HG03439 (cell line): ENCODE measurements around the gene PPP1R12C.
A peak's percentile ranks its signal among the peaks of the same experiment; 100 is the strongest.

Source experiments
- ATAC-seq: cut with Tn5 transposase; IDR thresholded peaks from one replicate; pipeline ENCODE4 v1.9.1; 2021; ENCODE audit warnings: mild to moderate bottlenecking, moderate library complexity; ENCODE audit not compliant: unreplicated experiment

The PPP1R12C gene

DNA sequence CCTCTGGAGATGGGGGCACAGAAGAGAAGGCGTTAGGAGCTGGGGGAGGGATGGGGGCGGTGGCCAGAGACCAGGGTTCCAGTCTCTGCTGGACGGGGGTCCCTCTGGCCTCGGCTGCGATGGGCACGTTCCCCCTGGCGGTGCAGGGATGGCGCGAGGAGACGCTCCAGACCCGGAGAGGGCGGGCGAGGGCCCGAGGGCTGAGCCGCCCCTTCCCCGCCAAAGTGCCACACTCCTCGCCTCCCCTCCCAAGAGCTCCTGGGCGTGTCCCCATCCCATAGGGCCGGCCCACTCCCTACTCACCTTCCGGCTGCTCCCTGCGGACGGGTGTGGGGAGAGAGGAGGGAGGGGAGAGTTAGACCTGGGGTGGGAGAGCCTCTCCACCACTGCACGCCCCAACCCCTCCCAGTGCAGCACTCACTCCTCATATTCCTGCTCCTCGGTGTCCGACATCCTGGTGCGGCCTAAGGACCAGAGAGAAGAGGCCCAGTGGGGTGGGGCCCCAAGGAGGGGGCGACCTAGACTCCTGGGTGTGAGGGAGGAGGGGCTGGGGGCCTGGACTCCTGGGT, 29.4 kb upstream of the PPP1R12C start:
- no peak for ATAC-seq

DNA sequence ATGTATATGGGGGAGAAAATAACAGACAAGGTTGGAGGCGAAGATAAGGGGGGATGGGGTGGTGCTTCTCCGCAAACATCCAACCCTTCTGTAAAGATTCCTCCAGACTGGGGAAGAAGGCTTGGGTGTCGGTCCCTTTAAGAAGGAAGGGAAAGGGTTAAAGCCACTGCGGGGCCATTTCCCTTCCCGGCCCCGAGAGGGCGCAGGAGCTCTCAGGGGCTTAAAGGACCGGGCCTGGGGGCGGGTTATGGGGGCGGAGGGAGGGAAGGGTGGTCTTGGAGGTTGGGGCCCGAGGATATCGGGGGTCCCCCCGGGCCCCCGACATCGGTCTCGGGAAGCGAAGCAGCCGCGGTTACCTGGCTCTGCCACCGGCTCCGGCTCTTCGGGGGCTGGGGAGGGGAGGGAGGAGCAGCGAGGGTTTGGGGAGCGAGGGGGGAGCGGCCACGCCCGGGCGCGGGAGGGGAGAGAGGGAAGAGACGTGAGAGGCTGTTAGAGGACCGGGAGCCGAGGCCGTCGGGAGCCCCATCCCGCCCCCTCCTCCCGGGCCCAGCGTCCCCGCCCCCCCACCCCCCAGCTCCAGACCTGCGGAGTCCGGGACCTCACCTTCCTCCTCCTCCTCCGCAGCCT, 28.8 kb upstream of the PPP1R12C start:
- no peak for ATAC-seq

DNA sequence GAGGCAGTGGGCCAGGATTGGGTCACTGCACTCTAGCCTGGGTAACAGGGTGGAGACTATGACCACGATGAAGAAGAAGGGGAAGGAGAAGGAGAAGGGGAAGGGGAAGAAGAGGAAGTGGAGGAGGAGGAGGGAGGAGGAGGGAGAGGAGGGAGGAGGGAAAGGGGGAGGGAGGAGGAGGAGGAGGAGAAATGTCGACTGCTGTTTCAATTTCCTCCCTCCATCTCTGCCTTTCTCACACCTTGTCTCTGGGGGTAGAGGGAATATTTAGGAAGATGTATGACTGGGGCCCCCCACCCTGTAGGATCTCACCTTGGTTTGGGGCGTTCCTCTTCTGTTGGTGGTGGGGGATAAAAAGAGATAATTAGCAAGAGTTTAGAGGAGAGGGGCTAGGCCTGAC, 27.8 kb upstream of the PPP1R12C start:
- no peak for ATAC-seq

DNA sequence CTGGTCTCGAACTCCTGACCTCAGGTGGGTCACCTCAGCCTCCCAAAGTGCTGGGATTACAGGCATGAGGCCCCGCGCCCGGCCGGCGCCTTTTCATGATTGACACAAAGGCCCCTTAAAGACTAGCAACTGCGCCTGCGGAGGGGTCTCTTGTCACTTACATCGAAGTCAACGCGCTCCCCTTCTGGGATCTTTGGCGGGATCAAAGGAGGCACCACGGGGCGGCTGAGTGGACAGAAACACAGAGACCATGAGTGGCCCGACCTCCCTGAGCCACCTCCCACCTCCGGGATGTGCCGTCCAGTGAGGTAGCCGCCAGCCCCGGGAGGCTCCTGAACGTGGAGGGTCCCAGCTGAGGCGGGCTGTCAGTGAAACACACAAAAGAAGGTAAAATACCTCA, 24.3 kb upstream of the PPP1R12C start:
- no peak for ATAC-seq

DNA sequence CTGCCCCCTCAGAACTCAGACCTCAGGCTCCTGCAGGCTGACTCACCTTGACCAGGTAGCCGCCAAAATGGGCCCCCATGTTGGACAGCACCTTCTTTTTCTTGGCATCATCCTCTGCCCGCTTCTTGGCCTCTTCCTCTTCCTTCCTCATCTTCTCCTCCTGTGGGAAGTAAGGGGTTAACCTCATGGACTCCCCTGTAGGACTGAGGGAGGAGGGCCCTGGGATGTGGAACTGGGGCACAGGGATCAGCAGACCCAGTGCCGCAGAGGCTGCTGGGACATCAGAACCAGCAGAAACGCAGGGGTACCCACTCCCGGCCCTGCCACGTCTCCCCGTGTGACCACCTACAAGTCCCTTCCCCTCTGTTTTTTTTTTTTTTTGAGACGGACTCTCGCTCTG, 20.5 kb upstream of the PPP1R12C start:
- no peak for ATAC-seq

DNA sequence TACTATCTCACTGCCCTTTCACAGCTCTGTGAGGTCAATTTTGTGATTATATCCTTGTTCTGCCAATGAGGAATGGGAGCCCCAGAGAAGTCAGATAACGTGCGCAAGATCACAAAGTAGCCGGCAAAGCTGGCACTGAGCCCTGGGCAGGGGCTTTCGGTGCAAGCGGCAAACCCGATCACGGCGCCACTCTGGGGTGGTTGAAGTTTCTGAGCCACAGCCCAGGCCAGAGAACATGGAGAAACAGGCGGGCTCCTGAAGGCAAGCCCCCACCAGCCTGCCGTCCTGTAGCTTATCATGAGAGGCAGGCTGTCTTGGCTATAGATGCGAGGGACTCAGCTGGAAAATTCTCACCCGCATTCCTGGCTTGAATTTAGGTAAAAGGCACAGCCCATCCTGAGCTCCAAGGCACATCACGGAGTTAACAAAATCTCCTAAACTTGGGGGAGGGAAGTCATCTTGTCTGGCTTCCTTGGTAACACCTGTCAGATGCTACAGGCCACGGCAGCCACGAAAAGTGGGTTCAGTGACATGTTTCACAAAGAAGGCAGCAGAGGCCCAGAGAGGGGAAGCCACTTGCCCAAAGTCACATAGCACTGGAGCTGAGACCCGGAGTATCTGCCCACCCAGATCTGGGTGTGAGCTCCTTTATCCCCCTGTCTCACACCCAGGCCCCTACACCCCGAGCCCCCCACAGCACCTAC, 19.1 kb upstream of the PPP1R12C start:
- no peak for ATAC-seq

DNA sequence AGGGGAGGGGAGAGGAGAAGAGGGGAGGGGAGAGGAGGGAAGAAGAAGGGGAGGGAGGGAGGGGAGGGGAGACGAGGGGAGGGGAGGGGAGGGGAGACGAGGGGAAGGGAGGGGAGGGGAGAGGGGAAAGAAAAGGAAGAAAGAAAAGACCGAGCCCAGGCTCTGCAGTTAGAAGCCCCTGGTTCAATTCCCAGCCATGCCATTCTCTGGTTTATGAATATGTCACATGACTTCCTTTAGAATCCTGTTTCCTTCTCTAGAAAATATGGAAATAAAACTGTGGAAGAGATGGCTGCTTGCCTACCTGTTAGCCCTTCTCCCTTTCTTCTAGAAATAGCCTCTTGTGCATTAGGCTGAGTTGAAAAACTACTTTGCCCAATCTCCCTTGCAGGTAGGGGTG, 17.3 kb upstream of the PPP1R12C start:
- no peak for ATAC-seq

DNA sequence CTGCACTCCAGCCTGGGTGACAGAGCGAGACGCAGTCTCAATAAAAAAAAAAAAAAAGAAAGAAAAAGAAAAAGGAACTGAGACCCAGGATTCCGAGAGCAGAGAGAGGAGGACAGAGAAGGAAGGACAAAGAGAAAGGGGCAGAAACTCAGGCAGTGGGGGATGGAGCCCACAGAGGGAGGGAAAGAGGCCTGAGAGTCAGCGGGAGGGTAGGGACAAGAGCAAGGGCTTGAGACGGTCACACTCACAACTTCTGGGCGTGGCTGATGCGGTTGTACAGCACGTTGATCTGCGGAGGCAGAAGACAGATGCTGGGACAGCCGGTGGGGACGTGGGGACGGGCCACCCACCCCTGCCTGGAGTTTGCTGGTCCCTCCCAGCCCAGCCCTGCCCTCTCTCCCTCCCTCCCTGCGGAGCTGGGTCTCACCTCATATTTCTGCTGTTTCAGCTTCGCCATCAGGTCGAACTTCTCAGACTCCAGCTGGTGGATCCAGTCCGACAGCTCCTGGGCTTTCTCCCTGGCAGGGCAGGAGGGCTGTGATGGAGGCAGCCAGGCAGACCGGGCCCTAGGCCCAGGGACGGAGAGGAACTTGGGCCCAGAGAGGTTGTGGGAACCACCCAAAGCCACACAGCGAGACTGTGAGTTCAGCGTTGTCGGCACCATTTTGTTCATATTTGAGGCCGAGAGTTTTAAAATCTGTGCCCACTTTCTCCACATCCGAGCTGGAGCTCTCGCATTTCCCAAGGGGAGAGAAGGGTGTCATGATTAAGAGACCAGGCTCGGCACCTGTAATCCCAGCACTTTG, 16.4 kb upstream of the PPP1R12C start:
- ATAC-seq, result no peak

DNA sequence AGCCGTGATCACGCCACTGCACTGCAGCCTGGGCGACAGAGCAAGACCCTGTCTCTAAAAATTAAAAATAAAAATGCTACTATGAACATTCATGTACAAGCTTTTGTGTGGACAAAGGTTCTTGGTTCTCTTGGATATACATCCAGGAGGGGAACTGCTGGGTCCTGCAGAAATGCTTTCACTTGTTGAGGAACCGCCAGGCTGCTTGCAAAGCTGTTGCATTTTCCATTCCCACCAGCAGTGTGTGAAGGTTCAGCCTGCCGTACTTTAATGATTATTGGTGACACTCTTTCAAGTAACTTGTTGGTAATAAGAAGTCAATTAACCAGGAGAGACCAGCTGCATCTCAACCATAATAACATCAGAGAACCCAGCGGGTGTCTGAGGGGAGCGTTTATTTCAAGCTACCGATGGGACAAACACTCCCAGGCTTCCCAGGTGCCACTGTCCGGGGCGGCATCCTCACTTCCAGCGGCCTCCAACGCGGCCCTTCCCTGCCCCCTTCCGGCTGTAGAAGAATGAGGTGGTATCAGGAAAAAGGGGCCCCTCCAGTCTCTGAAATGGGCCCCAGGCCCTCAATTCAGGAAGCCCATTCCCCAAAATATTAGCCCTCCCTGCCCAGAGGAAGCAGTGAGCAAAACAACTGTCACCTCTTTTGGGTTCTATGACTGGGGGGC, 15.2 kb upstream of the PPP1R12C start:
- ATAC-seq, result no peak

DNA sequence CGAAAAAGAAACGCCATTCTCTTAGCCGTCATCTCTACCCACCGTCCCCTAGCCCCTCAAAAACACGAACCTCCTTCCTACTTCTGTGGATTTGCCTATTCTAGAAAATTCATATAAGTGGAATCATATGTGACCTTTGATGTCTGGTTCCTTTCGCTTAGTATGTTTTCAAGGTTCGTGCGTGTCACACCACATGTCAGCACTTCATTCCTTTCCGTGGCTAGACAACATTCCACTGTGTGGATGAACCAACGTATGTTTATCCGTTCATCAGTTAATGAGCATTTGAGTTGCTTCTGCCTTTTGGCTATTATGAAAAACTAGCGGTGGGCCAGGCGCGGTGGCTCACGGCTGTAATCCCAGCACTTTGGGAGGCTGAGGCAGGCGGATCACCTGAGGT, 14.0 kb upstream of the PPP1R12C start:
- ATAC-seq, result no peak

DNA sequence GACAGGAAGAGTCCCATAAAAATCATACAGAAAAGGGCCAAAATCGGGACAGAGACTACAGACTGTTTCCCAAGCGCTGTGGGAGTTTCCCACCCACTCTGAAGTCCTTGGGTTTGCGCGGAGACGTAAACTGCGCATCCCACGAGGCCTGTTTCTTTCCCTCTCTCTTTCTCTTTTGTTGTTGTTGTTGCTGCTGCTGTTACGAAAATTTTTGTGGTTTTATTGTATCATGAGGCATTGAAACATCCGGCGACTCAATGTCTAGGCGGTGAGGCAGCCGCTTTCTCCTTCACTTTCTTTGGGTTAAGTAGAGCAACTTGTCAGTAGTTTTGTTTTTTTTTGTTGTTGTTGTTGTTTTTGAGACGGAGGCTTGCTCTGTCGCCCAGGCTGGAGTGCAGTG, 1.6 kb upstream of the PPP1R12C start:
- ATAC-seq, result no peak

DNA sequence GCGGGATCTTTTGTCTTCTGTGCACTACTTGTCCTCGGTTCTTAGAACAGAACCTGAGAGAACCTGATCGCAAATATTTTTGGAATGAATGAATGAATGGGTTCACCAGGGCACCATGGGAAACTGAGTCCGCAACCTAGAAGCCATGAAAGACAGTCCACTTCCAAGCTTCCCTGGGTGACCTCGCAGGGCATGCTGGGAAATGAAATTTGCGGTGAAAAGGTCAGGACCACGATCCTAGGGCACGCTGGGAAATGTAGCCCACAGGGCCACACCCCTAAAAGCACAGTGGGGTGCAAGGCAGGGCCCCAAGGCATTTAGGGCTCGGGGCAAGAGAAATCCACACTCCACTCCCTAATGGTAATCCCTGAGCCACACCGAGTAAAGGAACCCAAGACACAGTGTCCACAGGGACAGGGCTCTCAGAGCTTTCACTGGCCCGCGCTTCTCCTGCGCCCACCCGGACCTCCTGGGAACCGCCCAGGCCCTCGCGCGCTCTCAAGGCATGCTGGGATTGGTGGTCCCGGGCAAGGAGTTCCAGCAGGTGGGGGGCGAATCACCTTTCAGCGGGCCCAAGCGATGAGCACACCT, 1.1 kb upstream of the PPP1R12C start:
- no peak for ATAC-seq

DNA sequence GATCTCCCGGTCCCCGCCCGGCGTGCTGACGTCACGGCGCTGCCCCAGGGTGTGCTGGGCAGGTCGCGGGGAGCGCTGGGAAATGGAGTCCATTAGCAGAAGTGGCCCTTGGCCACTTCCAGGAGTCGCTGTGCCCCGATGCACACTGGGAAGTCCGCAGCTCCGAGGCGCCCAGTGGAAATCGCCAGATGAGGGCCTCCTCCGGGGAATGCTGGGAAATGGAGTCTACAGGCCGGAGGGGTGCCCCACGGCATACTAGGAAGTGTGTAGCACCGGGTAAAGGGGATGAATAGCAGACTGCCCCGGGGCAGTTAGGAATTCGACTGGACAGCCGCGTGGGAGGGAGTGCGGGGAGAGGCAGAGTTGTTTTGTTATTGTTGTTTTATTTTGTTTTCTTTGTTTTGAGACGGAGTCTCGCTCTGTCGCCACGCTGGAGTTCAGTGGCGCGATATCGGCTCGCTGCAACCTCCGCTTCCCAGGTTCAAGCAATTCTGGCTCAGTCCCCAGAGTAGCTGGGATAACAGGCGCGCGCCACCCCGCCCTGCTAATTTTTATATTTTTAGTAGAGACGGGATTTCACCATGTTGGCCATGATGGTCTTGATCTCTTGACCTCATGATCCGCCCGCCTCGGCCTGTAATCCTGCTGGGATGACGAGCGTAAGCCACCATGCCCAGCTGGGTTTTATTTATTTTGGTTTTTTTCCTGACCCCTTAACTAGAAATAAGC, 390 bp upstream of the PPP1R12C start:
- ATAC-seq, result peak; percentile 92

DNA sequence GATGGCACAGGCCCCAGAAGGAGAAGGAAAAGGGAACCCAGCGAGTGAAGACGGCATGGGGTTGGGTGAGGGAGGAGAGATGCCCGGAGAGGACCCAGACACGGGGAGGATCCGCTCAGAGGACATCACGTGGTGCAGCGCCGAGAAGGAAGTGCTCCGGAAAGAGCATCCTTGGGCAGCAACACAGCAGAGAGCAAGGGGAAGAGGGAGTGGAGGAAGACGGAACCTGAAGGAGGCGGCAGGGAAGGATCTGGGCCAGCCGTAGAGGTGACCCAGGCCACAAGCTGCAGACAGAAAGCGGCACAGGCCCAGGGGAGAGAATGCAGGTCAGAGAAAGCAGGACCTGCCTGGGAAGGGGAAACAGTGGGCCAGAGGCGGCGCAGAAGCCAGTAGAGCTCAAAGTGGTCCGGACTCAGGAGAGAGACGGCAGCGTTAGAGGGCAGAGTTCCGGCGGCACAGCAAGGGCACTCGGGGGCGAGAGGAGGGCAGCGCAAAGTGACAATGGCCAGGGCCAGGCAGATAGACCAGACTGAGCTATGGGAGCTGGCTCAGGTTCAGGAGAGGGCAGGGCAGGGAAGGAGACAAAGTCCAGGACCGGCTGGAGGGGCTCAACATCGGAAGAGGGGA, 1.1 kb downstream of the PPP1R12C start:
- no peak for ATAC-seq

DNA sequence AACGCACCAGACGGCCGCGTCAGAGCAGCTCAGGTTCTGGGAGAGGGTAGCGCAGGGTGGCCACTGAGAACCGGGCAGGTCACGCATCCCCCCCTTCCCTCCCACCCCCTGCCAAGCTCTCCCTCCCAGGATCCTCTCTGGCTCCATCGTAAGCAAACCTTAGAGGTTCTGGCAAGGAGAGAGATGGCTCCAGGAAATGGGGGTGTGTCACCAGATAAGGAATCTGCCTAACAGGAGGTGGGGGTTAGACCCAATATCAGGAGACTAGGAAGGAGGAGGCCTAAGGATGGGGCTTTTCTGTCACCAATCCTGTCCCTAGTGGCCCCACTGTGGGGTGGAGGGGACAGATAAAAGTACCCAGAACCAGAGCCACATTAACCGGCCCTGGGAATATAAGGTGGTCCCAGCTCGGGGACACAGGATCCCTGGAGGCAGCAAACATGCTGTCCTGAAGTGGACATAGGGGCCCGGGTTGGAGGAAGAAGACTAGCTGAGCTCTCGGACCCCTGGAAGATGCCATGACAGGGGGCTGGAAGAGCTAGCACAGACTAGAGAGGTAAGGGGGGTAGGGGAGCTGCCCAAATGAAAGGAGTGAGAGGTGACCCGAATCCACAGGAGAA, 1.9 kb downstream of the PPP1R12C start:
- no peak for ATAC-seq

DNA sequence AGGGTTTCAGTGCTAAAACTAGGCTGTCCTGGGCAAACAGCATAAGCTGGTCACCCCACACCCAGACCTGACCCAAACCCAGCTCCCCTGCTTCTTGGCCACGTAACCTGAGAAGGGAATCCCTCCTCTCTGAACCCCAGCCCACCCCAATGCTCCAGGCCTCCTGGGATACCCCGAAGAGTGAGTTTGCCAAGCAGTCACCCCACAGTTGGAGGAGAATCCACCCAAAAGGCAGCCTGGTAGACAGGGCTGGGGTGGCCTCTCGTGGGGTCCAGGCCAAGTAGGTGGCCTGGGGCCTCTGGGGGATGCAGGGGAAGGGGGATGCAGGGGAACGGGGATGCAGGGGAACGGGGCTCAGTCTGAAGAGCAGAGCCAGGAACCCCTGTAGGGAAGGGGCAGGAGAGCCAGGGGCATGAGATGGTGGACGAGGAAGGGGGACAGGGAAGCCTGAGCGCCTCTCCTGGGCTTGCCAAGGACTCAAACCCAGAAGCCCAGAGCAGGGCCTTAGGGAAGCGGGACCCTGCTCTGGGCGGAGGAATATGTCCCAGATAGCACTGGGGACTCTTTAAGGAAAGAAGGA, 2.8 kb downstream of the PPP1R12C start:
- no peak for ATAC-seq

DNA sequence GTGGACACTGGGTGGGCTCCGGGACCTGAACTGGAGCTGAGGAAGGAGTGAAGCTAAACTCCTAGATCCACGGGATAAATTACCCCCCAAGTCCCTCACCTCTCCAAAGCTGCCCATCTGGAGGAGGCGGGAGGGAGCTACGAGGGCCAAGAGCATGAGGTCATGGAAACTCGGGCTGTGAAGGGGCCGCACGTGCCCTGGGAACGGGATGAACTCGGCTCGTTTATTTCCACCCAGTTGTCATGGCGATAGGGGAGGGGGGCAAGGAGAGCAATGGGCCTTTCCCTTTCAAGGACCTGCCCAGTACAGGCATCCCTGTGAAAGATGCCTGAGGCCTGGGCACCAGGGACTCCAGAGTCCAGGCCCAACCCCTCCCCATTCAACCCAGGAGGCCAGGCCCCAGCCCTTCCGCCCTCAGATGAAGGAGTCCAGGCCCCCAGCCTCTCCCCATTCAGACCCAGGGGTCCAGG, 3.8 kb downstream of the PPP1R12C start:
- ATAC-seq, result no peak

DNA sequence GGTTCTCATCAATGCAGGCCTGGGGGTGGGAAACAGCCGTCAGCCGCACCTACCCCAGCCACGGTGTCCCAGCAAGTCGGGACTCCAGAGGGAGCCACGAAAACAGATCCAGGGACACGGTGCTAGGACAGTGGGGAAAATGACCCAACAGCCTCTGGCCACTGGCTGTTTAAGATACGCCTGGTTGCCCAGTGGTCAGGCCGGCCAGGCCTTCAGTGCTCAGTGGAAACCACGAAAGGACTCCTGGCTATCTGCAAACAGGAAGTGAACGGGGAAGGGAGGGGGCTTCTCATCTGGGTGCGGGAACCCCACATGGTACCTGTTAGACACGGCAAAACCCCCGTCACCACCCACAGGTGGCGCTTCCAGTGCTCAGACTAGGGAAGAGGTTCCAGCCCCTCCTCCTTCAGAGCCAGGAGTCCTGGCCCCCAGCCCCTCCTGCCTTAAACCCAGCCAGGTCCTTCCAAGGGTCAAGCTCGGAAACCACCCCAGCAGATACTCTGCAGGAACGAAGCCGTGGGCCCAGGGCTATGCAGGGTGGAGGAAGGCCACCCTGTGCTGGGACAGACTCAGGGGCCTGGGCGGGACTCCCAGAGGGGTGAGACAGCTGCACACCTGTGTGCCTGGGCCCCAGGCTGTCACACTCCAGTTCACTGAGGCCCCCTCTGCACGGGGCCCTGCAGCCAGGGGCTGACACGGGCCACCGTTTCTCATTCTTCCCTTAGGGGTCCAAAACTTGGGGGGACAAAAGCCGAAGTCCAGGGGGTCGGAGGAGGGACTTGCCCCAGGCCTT, 4.5 kb downstream of the PPP1R12C start:
- no peak for ATAC-seq
